NCI-H2196 treated with DMSO at 0.1 percent for 48 hours (cell line): ENCODE measurements around the gene NUMB.

Experiments used
- DNase-seq: peaks from one replicate; lab custom pipeline; 2025; ENCODE audit not compliant: unreplicated experiment; lab: John Stamatoyannopoulos, UW

NUMB gene

DNA sequence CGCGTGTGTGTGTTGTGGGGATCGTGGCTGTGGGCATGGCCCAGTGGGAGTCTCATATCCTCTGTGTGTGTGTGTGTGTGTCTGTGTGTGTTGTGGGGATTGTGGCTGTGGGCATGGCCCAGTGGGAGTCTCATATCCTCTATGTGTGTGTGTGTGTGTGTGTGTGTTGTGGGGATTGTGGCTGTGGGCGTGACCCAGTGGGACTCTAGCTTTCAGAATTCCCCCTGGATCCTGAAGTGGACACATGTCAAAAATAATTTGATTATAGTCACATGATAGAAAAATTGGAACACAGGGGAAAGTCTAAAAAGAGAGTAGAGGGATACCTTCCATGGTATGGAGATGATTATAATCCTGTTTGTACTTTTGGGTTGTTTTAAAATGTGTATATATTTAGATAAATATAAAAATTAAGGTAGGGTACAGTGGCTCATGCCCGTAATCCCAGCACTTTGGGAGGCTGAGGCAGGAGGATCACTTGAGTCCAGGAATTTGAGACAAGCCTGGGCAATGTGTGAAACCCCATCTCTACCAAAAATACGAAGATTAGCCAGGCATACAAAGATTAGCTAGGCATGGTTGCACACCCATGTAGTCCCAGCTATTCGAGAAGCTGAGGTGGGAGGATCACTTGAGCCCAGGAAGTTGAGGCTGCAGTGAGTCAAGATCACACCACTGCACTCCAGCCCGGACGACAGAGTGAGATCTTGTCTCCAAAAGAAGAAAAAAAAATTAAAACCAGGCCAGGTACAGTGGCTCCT lies 210.1 kb downstream of the NUMB start:
- DNase-seq = no peak

DNA sequence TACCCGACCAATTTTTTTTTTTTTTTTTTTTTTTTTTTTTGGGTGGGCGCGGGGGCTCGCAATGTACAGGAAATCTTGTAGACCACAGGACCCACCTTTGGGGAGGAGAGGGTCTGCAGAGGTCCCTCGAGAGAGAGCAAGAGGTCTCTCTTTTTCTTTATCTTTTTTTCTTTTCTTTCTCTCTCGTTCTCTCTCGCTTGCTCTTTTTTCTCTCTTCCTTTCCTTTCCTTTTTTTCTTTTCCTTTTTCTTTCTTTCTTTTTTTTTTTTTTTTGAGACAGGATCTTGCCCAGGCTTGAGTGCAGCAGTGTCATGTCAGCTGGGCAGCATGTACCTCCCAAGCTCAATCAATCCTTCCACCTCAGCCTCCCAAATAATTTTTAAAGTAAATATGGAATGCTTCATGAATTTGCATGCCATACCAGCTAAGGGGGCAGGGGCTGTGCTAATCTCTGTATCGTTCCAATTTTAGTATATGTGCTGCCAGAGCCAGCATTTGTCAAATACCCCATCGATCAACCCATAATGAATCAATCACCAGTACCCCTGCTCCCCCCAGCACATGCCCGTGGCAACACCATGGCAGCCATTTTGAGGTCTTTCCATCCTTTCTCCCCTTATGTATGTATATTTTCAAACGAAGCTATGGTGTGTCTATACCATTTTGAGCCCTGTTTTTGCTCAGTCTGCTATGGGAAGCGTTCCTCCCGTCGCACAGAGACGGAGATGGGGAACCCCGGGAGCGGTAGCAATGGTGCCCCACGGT lies 211.8 kb downstream of the NUMB start:
- no peak for DNase-seq

DNA sequence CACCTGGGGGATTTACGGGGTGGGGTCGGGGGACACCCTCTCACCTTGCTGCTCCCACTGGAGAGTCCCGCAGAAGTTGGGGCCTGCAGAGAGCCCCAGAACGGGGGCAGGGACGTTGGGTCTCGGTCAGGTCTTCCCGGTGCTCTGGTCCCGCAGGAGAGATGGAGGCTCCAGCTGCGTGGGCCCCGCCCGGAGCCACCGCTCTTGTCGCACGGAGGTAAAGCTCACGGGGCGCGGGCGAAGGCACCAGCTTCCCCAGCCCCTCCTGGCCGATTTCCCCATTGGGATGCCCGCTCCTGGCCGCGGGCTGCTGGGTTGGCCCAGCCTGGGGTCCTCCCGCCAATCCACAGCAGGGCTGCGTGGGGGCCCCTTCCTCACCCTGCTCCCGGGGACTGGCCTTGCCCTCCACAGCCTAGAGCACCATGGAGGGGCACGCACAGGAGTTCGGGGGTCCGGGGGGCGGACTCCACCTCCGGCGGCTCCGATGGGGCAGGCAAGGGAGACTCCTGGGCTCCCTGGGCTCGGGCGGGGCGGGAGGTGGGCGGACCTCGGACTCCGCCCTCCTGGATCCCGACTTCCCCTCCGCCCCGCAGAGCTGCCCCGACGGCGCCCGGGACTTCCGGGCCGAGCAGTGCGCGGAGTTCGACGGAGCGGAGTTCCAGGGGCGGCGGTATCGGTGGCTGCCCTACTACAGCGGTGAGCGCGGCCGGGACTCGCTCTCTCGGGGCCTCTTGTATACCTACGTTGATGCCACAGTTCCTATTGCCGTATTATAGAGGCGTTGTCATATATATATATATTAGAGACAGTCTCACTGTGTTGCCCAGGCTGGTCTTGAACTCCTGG lies 212.6 kb downstream of the NUMB start:
- no peak for DNase-seq

DNA sequence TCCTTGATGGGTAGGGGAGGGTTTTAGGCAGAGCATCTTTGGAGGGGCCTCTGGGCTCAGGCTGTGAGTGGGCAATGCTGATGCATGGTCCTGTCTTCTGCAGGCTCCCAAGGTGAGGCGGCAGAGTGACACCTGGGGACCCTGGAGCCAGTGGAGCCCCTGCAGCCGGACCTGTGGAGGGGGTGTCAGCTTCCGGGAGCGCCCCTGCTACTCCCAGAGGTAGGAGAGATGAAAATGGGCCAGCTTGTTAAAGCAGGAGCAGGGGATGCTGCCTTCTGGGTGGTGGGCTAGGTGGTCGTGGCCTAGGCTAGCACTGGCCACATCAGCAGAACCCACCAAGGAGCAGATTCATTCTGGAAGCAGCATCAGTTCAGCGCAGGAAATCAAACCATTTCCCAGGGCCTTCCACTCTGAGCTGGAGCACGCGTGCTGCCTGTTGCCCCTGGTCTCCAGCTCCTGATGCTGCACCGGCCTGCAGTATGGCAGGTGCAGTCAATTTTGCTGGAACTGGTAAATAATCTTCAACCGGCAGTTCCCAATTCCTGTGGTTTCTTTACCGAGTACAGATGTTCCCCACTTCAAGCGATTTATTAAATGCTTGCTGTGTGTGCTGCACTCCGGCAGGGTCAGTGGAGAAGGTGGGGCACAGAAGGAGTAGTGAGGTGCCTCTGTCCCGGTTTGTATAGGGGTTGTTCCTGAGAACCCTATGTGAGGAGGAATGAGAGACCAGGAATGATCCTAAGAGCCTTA lies 213.6 kb downstream of the NUMB start:
- DNase-seq = no peak

DNA sequence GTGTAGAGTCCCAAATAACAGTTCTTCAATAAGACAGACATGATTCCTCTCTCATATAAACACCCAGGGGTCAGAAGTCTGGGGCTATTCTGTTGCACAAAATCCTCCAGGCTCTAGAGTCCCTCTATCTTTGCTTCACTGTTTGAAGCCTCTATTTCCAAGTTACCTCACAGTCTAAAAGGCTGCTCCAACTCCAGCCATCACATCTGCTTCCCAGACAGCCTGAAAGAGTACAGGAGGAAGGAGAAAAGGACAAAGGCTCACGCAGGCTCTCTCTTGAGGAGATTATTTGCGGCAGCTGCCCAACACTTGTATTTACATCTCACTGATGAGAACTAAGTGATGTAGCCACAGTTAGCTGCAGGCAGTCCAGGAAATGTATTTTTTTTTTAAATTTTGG lies 214.6 kb downstream of the NUMB start:
- no peak for DNase-seq

DNA sequence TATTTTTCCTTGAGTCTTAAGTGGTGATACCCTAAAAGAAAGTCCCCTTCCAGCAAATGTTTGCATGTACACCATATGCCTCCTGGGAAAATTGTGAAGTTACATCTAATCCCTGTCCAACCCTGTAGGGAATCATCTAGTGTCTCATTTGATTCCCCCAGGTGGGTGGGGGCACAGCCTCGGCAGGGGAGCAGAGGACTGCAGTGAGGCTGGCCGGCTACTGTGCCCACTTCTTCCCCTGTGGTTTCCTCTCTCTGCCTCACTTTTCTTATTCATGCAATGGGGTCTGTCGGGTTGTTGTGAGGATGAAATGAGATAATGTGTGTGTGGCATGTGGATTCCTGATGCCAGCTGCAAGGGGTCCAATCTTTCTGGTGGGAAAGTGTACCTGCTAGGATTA lies 215.0 kb downstream of the NUMB start:
- DNase-seq = no peak

DNA sequence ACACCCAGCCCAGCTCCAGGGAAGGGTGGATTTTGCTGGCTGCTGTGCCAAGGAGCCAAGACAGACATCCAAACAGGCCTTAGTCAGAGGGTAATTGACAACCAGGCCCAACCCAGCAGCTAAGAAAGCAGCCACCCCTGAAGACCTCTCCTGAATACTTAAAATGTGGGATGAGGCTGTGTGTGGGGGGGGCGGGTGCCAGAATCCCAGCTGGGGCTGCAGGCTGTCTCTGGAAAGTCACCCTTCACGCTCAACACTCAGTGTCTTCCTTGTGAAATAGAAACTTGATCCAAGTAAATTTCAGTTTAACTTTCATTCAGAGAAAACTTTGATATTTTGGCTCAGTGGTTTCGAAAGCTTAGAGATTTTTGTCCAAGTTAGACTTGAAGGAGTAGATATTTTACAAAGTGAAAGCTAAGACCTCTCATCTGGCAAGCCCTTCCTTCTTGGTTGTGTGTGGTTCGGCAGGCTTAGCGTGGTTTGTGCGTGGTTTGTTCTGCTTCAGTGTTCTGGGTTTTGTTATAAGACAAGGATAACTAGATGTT lies 215.9 kb downstream of the NUMB start:
- no peak for DNase-seq

DNA sequence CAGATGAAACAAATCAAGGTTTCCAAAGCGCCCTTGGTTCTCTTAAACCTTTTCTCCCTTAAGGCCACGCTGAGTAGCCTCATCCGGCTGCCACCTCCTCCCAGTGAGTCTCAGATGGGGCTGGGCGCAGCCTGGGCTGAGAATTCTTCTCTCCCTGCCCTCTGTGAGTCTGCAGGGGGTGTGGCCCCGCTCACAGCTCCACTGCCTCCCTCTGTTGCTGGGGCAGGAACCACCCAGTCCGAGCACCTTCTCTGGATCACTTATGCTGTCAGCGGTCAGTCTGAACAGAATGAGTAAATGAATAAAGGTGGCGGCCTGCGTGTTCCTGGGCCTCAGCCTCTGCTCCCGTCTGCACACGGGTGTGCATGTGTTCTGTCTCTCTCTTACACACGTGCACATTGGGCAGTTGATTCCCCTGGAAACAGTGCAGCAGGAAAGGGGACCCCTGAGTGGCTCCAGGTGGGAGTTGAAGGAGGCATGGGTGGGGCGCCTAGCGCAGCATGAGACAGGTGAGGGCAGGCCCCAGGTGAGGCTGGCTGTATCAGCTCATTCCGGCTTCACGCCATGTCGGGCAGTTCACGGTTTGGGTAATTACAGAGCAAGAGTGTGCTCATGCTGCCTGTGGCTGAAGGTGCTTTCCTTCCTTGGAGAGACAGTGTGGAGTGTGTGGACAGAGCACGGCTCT lies 216.7 kb downstream of the NUMB start:
- DNase-seq = no peak

DNA sequence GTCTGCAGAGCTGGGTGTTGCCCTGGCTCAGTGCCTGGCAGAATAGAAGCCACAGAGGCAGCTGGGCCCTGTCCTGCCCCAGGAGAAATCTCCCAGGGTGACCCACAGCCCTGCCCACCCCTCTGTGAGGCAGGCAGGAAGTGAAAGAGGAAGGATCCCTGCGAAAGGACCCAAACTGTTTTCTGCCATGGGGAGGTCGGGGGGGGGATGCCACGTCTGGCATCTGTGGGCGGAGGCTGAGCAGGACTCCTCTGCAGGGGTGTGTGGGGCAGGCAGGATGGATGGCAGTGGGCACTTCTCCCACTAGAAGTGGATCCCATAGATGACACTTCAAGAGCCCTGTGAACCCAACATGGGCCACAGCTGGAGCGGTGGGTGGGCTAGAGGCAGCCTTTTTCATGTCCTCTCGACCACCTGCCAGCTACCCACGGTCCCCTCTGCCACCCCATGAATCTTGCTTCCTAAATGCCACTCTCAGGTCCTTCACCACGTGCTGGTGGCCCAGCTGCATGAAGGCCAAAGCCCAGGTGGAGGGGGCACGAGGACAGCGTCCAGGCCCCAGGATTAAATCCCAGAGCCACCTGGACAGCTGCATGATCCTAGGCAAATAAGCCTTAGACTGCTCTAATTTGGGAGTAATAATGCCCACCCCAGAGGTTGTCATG lies 217.4 kb downstream of the NUMB start:
- no peak for DNase-seq

DNA sequence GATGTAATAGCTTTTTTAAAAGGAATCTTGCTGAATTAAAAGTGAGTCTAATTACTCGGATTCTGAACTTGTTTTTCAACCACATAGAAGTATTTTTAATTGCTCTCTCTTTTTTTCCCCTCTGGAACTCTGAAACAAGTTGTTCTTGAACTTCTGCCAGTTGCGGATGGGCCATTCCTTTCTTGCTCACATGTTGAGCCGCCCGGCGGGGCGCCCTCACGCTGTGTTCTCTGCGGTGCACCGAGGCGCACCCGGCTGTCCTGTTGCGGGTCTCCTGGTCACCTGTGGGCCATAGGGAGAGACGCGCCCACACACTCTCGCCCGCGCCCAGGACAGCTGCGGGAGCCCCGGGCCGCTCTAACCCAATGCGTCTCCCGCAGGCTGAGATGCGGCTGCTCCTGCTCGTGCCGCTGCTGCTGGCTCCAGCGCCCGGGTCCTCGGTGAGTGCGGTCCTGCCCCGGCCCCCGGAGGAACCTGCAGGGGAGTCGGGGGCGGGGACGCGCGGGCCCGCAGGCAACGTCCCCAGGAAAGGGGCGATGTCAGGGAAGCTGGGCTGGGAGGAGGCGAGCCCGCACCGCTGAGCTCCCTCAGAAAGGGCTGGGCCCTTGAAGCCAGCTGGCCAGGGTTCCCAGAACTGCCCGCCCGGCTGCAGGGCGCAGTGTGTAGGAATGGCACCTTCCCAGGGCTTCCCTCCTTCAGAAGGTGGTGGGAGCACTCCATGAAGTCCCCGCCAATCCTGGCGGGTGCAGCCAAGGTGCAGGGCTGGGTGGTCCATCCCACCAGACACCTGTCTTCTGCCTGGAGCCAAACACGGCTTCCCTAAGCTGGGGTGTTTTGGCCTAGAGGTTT lies 218.7 kb downstream of the NUMB start:
- DNase-seq = no peak

DNA sequence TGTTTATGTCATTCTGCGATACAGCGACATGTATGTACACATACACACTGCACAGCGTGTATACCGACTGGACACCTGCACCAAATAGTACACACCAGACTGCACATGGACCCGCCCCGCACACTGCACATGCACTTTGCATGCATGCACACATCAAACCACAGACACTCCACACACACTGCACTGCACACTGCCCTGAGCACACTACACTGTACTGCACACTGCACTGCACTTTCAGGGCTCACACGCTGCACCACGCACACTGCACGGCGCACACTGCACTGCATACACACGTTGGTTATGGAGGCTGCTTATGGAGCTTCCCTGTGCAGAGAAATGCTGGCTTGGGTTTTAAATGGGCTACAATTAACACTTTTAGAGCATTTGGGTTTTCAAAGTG lies 219.4 kb downstream of the NUMB start:
- no peak for DNase-seq

DNA sequence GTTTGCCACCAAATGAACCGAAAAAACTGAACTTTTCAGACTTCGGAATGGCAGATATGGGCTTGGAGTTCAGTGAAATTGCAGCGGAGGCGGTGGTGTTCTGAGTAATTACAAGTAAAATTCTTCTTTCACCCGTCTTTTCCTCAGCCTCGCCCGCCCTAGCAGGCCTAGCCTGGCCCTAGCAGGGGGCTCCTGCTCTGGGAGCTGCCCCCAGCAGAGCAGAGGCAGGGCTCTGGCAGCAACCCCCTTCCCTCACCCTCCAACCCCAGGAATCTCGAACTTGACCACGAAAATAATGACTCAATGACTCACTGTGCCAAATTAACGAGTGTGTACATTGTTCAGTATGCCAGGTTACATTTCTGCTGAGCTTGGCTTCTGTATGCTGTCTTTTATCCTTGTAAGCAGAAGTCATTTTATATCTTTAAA lies 219.9 kb downstream of the NUMB start:
- no peak for DNase-seq

DNA sequence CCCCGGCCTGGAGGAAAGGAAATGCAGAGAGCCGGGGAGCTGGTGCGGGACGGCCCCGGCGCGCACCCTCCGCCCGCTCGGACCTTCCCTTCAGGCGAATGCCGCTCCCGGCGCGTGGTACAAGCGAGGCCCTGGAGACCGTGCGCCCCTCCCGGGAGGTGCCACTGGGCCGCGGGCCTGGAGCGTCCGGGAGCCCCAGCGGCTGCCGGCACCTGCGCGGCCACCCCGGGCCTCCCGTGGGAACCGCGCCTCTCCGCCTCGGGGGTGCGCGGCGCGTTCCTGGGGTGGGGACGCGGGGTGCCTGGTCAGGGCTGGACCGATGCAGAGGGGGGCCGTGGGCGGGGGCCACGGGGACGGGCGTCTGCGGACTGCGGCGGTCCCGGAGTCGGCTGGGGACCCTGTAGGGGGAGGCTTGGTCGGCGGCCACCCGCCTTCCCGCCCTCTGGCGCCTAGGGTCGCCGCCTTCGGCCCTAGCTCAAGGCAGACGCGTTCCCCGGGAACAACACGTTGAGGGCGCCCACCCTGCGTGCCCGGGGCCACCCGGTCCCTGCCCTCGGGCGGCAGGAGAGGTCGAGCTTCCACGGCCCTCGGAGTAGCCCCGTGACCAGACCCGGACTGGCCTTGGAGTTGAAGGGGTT lies 220.4 kb downstream of the NUMB start:
- no peak for DNase-seq

DNA sequence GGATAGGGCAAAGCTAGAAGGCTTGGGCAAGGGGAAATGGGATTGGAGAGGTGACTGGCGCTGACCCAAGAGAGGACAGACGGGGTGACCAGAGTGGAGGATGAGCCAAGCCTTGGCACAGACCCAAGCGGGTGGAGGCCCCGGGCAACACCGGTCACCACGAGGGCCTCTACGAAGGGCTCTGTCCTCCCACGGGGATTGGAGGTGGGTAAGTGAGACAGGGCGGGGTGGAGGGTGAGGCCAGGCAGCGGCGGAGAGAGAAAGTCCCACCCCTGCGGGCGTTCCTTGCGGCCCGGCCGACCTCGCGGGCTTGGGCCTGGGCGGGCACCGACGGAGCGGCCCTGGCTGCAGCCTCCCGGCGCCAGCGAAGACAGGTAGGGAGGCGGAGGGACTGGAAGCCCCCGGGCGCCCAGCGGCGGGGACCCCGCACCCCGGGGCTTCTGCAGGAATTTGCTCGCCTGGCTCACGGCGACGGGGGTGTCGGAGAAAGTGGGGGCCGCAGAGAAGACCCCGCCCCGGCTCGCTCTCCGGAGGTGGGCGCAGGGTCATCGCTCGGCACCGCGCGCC lies 221.0 kb downstream of the NUMB start, which contains the start of gene PAPLN:
TSS of gene PAPLN (plus strand) at position 288 of the 567 bp plus-strand sequence. CDS start 2,273 bp downstream, outside the sequence.
- peak; percentile 35 for DNase-seq

DNA sequence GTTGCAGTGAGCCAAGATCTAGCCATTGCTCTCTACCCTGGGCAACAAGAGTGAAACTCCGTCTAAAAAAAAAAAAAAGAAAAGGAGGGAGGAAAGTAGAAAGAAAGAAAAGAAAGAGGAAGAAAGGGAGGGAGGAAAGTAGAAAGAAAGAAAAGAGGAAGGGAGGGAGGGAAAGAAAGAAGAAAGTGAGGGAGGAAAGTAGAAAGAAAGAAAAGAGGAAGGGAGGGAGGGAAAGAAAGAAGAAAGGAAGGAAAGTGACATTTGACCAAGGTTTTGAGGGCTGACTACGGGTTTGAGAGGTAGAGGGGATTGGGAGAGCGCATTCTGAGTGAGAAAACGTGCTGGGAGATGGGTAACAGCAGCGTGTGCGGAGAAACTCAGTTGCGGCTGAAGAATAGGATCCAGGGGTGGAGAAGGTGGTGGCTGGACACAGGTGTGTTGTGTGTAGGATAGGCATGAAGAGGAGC lies 221.6 kb downstream of the NUMB start:
- no peak for DNase-seq

DNA sequence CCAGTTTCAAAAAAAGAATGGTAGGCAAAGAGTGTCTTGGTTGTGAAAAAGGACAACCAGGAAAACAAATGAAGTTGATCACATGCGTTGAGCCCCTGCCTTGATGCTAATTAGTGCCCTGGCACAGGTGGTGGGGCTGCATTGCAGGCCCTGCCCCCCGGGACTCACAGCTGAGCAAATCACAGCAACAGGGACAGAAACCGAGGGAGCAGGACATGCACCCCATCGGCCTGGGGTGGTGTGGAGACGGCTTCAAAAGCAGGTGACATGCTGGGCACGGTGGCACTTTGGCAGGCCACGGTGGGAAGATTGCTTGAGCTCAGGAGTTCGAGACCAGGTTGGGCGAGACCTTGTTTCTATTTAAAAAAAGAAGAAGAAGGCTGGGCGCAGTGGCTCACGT lies 222.2 kb downstream of the NUMB start:
- no peak for DNase-seq

DNA sequence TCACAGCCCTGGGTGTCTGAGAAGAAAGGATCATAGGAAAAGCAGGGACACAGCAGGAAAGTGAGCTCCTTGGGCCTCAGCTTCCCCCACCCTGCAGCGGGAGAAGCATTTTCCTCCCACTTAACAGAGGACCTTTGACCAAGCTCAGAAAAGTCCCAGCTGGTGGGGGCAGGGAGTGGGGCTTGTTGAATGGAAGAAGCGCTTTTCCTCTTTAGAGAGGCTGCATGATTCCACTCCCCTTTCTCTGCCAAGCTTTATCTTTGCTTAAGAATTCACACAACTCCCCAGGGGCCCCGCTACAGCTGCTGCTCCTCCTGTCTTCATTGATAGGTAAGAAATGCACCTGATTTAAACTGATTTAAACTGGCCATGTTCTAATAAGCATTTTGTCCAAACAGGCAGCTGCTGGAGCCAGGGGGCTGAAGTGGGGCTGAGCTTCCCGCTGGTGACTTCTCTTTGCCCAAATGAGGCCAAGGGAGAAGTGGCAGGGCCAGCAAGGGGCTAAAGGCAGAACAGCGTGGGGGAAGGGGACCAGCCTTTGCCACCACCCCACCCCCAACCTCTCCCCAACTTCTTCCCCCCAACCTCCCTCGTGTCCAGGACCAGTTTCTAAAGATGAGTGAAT lies 222.7 kb downstream of the NUMB start:
- DNase-seq = no peak
